Gastroesophageal sphincter (tissue), 3 donors: ENCODE measurements around the gene FANCD2.

Source experiments
- CTCF ChIP-seq, 4 experiments: fragments of 200-600 bp in 2 of 4; fragments of 450-650 bp in 2 of 4; sonication (generic) in 1 of 4; IDR thresholded peaks; one replicate each; pipeline ENCODE4 v1.5.1; 2017 to 2019; ENCODE audit warnings: antibody characterized with exemption in 4 of 4, mild to moderate bottlenecking in 2 of 4, moderate library complexity in 2 of 4
- EP300 ChIP-seq: sonication (generic); formaldehyde crosslinking; IDR thresholded peaks from one replicate; pipeline ENCODE4 v1.6.1; 2017; ENCODE audit warnings: antibody characterized with exemption, mild to moderate bottlenecking
- POLR2A ChIP-seq, 2 donors: fragments of 450-650 bp; IDR thresholded peaks; one replicate each; pipeline ENCODE4 v1.6.1; 2017; ENCODE audit warnings: antibody characterized with exemption in 2 of 2, mild to moderate bottlenecking in 2 of 2, moderate library complexity in 1 of 2
- POLR2AphosphoS5 ChIP-seq: sonication (generic); formaldehyde crosslinking; IDR thresholded peaks from one replicate; pipeline ENCODE4 v1.6.1; 2017; ENCODE audit warnings: antibody characterized with exemption

- no peak for TF ChIP-seq CTCF (IDR thresholded peaks at IDR 0.05)
- no peak for TF ChIP-seq POLR2AphosphoS5
- no peak for TF ChIP-seq POLR2A (IDR thresholded peaks at IDR 0.05)
- TF ChIP-seq EP300, result no peak
Observed at GRCh38 chr3:10007126-10007782, 19.0 kb upstream of the FANCD2 start.
